ENCODE data around the gene SULT1A1. TPM values are rescaled to one million over a fixed set of nuclear protein-coding genes. Genes with fewer than 3 reads are reported as not detected.

The SULT1A1 gene
- total RNA-seq, 1 experiment from 2014 or later, result 3.2 TPM

DNA sequence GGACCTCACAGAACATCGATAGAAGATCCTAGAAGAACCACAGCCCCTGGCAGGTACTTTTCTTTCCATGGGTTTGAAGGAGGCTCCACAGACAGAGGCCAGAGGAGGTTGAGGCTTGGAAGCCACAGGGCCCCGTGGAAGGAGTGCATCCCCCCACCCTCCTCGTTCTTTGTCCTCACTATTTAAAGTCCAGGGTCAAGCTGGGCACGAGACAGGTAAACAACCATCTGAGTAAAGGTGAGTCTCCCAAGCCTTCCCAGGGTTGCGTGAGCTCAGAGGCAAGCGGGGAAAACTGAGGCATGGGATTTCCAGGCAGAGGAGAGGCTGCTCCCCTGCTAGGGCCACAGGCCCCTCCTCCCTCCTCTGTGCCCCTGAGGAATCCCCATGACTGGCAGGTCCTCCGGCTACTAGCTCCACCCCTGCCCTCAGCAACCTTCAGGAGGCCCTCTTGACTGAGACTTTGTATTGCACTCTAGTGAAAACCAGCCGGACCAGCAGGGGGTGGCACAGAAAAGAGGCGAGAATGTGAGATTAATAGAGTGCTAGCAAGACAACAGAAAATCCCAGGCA lies 12.1 kb downstream of the SULT1A1 start (continued):
- no peak for TF ChIP-seq FOXP4 (CRISPR knock-in tag; IDR thresholded peaks at IDR 0.05)
- no peak for TF ChIP-seq ZNF423 (CRISPR knock-in tag; IDR thresholded peaks at IDR 0.05)
- TF ChIP-seq STAT6 (CRISPR knock-in tag; conservative IDR thresholded peaks at IDR 0.05; ENCODE audit: low read depth), result no peak
- no peak for TF ChIP-seq AFF4 (CRISPR knock-in tag; IDR thresholded peaks at IDR 0.05; ENCODE audit: borderline replicate concordance)
- no peak for TF ChIP-seq NR2C2 (CRISPR knock-in tag; IDR thresholded peaks at IDR 0.05)
- no peak for TF ChIP-seq ZMAT4 (CRISPR knock-in tag; IDR thresholded peaks at IDR 0.05)
- no peak for TF ChIP-seq ZBTB21 (CRISPR knock-in tag; IDR thresholded peaks at IDR 0.05; ENCODE audit: borderline replicate concordance)
- TF ChIP-seq, protein P1, sequence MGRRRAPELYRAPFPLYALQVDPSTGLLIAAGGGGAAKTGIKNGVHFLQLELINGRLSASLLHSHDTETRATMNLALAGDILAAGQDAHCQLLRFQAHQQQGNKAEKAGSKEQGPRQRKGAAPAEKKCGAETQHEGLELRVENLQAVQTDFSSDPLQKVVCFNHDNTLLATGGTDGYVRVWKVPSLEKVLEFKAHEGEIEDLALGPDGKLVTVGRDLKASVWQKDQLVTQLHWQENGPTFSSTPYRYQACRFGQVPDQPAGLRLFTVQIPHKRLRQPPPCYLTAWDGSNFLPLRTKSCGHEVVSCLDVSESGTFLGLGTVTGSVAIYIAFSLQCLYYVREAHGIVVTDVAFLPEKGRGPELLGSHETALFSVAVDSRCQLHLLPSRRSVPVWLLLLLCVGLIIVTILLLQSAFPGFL (CRISPR knock-in tag; IDR thresholded peaks at IDR 0.05; ENCODE audit: borderline replicate concordance), result no peak
- no peak for TF ChIP-seq ERG (CRISPR knock-in tag; IDR thresholded peaks at IDR 0.05)
- no peak for TF ChIP-seq RORB (CRISPR knock-in tag; IDR thresholded peaks at IDR 0.05)
- TF ChIP-seq GRHL2 (CRISPR knock-in tag; IDR thresholded peaks at IDR 0.05; ENCODE audit: insufficient replicate concordance, severe bottlenecking), result no peak
- TF ChIP-seq, protein P2, sequence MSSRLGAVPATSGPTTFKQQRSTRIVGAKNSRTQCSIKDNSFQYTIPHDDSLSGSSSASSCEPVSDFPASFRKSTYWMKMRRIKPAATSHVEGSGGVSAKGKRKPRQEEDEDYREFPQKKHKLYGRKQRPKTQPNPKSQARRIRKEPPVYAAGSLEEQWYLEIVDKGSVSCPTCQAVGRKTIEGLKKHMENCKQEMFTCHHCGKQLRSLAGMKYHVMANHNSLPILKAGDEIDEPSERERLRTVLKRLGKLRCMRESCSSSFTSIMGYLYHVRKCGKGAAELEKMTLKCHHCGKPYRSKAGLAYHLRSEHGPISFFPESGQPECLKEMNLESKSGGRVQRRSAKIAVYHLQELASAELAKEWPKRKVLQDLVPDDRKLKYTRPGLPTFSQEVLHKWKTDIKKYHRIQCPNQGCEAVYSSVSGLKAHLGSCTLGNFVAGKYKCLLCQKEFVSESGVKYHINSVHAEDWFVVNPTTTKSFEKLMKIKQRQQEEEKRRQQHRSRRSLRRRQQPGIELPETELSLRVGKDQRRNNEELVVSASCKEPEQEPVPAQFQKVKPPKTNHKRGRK (CRISPR knock-in tag; IDR thresholded peaks at IDR 0.05; ENCODE audit: borderline replicate concordance), result no peak
- no peak for TF ChIP-seq FOXK1 (CRISPR knock-in tag; IDR thresholded peaks at IDR 0.05)

Measured in WTC11 (cell line).